ENCODE measurements around the gene DGKI.

DGKI gene

DNA sequence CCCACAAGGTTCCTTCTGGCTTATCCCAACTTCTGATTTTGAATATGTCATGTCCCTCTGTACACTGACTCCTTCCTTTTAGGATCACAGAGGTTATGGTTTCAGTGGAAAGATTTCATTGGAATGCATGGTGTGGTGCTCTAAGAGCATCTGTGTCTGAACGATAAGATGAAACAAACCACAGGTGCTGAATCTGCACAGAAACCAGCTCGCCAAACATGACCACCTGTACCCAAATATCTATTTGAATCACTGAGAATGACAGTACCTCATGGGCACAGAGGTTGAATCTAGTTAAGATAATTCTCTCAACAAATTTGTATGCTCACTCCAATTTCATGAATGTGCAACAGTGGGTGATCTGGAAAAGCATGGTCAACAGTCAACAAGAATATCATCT is 105.3 kb downstream of the DGKI start:
- DNase-seq (ENCODE audit: low read depth, low spot score): no peak
- no peaks in the 10 kb centered on the region for H3K4me1 ChIP-seq (ENCODE audit: insufficient read depth, insufficient read length)
- H3K36me3 ChIP-seq (ENCODE audit: insufficient read depth, insufficient read length, low read length): no peaks in the 10 kb centered on the region
- TF ChIP-seq SUZ12 (IDR thresholded peaks at IDR 0.05; ENCODE audit: extremely low read depth, insufficient read depth, insufficient read length): no peak
- no peak for TF ChIP-seq ZNF274 (IDR thresholded peaks at IDR 0.05; ENCODE audit: low read depth, low read length)
- H3K4me3 ChIP-seq (ENCODE audit: insufficient read length, low read depth): no peak overlapping the region
- H3K27me3 ChIP-seq (ENCODE audit: insufficient read depth, insufficient read length): no peaks in the 10 kb centered on the region
- H3K9me3 ChIP-seq (ENCODE audit: insufficient read depth, low read length): peaks cover 17% of the 10 kb centered on the region
- H3K9ac ChIP-seq (ENCODE audit: insufficient read length, low read depth): no peak overlapping the region

- H3K27me3 ChIP-seq (ENCODE audit: insufficient read depth, insufficient read length): no peaks in the 10 kb centered on the region
- no peak overlapping the region for H3K9ac ChIP-seq (ENCODE audit: insufficient read length, low read depth)
- no peaks in the 10 kb centered on the region for H3K36me3 ChIP-seq (ENCODE audit: insufficient read depth, insufficient read length, low read length)
- H3K9me3 ChIP-seq (ENCODE audit: insufficient read depth, low read length): no peaks in the 10 kb centered on the region
- TF ChIP-seq YY1 (IDR thresholded peaks at IDR 0.05; ENCODE audit: insufficient read depth, insufficient read length) (no peak), SUZ12 (IDR thresholded peaks at IDR 0.05; ENCODE audit: extremely low read depth, insufficient read depth, insufficient read length) (no peak), ZNF274 (IDR thresholded peaks at IDR 0.05; ENCODE audit: low read depth, low read length) (no peak)
- no peak overlapping the region for H3K4me3 ChIP-seq (ENCODE audit: insufficient read length, low read depth)
- DNase-seq (ENCODE audit: low read depth, low spot score): no peak
- H3K4me1 ChIP-seq (ENCODE audit: insufficient read depth, insufficient read length): no peaks in the 10 kb centered on the region
These were observed 112.6 kb downstream of the DGKI start for GRCh38 chr7:137734221-137734620.

- Histone ChIP-seq H3K27me3 (ENCODE audit: insufficient read depth, insufficient read length) (no peaks in the 10 kb centered on the region), H3K9me3 (ENCODE audit: insufficient read depth, low read length) (no peaks in the 10 kb centered on the region), H3K9ac (ENCODE audit: insufficient read length, low read depth) (no peak overlapping the region), H3K4me3 (ENCODE audit: insufficient read length, low read depth) (no peak overlapping the region), H3K36me3 (ENCODE audit: insufficient read depth, insufficient read length, low read length) (no peaks in the 10 kb centered on the region), H3K4me1 (ENCODE audit: insufficient read depth, insufficient read length) (no peaks in the 10 kb centered on the region)
- DNase-seq (ENCODE audit: low read depth, low spot score): no peak
- TF ChIP-seq ZNF274 (IDR thresholded peaks at IDR 0.05; ENCODE audit: low read depth, low read length) (no peak), SUZ12 (IDR thresholded peaks at IDR 0.05; ENCODE audit: extremely low read depth, insufficient read depth, insufficient read length) (no peak), YY1 (IDR thresholded peaks at IDR 0.05; ENCODE audit: insufficient read depth, insufficient read length) (no peak)
These were observed 114.6 kb downstream of the DGKI start for GRCh38 chr7:137732168-137732567.

- Histone ChIP-seq H3K9me3 (ENCODE audit: insufficient read depth, low read length) (no peaks in the 10 kb centered on the region), H3K4me3 (ENCODE audit: insufficient read length, low read depth) (no peak overlapping the region), H3K36me3 (ENCODE audit: insufficient read depth, insufficient read length, low read length) (no peaks in the 10 kb centered on the region), H3K27me3 (ENCODE audit: insufficient read depth, insufficient read length) (no peaks in the 10 kb centered on the region), H3K9ac (ENCODE audit: insufficient read length, low read depth) (no peak overlapping the region), H3K4me1 (ENCODE audit: insufficient read depth, insufficient read length) (no peaks in the 10 kb centered on the region)
- no peak for DNase-seq (ENCODE audit: low read depth, low spot score)
- no peak for TF ChIP-seq SUZ12 (IDR thresholded peaks at IDR 0.05; ENCODE audit: extremely low read depth, insufficient read depth, insufficient read length)
- no peak for TF ChIP-seq YY1 (IDR thresholded peaks at IDR 0.05; ENCODE audit: insufficient read depth, insufficient read length)
- TF ChIP-seq ZNF274 (IDR thresholded peaks at IDR 0.05; ENCODE audit: low read depth, low read length): no peak
These were observed 115.3 kb downstream of the DGKI start for GRCh38 chr7:137731436-137731835.

- H3K9me3 ChIP-seq (ENCODE audit: insufficient read depth, low read length): no peaks in the 10 kb centered on the region
- DNase-seq (ENCODE audit: low read depth, low spot score): no peak
- no peaks in the 10 kb centered on the region for H3K4me1 ChIP-seq (ENCODE audit: insufficient read depth, insufficient read length)
- H3K27me3 ChIP-seq (ENCODE audit: insufficient read depth, insufficient read length): no peaks in the 10 kb centered on the region
- TF ChIP-seq SUZ12 (IDR thresholded peaks at IDR 0.05; ENCODE audit: extremely low read depth, insufficient read depth, insufficient read length) (no peak), ZNF274 (IDR thresholded peaks at IDR 0.05; ENCODE audit: low read depth, low read length) (no peak), YY1 (IDR thresholded peaks at IDR 0.05; ENCODE audit: insufficient read depth, insufficient read length) (no peak)
- no peak overlapping the region for H3K9ac ChIP-seq (ENCODE audit: insufficient read length, low read depth)
- no peak overlapping the region for H3K4me3 ChIP-seq (ENCODE audit: insufficient read length, low read depth)
- H3K36me3 ChIP-seq (ENCODE audit: insufficient read depth, insufficient read length, low read length): no peaks in the 10 kb centered on the region
These were observed 118.3 kb downstream of the DGKI start for GRCh38 chr7:137728426-137728825.

GRCh38 chr7:137727413-137727812 is 119.4 kb downstream of the DGKI start:
- TF ChIP-seq ZNF274 (IDR thresholded peaks at IDR 0.05; ENCODE audit: low read depth, low read length) (no peak), SUZ12 (IDR thresholded peaks at IDR 0.05; ENCODE audit: extremely low read depth, insufficient read depth, insufficient read length) (no peak), YY1 (IDR thresholded peaks at IDR 0.05; ENCODE audit: insufficient read depth, insufficient read length) (no peak)
- Histone ChIP-seq H3K27me3 (ENCODE audit: insufficient read depth, insufficient read length) (no peaks in the 10 kb centered on the region), H3K4me1 (ENCODE audit: insufficient read depth, insufficient read length) (no peaks in the 10 kb centered on the region), H3K9ac (ENCODE audit: insufficient read length, low read depth) (no peak overlapping the region), H3K9me3 (ENCODE audit: insufficient read depth, low read length) (no peaks in the 10 kb centered on the region), H3K36me3 (ENCODE audit: insufficient read depth, insufficient read length, low read length) (no peaks in the 10 kb centered on the region), H3K4me3 (ENCODE audit: insufficient read length, low read depth) (no peak overlapping the region)
- DNase-seq (ENCODE audit: low read depth, low spot score): no peak

DNA sequence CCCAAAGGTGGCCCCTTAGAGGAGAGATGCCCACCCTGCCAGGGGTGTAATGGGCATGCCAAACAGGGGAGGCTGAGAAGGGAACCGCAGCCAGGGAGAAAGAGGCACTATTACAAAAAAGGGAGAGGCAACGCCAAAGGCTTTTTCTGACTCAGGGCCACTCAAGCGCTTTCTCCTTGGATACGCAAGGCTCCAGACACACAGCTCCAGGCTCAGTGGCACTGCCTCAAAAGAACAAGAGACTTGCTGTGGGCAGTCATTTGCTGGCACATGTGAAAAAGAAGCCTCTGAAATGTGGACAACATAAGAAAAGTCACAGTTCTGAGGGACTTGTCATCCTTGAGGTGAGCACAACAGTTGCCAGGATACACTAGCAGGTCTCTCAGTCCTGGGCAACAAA is 128.4 kb downstream of the DGKI start:
- Histone ChIP-seq H3K4me3 (ENCODE audit: insufficient read length, low read depth) (no peak overlapping the region), H3K4me1 (ENCODE audit: insufficient read depth, insufficient read length) (peaks cover 4% of the 10 kb centered on the region), H3K36me3 (ENCODE audit: insufficient read depth, insufficient read length, low read length) (no peaks in the 10 kb centered on the region), H3K27me3 (ENCODE audit: insufficient read depth, insufficient read length) (no peaks in the 10 kb centered on the region), H3K9me3 (ENCODE audit: insufficient read depth, low read length) (no peaks in the 10 kb centered on the region), H3K9ac (ENCODE audit: insufficient read length, low read depth) (no peak overlapping the region)
- no peak for DNase-seq (ENCODE audit: low read depth, low spot score)
- TF ChIP-seq SUZ12 (IDR thresholded peaks at IDR 0.05; ENCODE audit: extremely low read depth, insufficient read depth, insufficient read length) (no peak), ZNF274 (IDR thresholded peaks at IDR 0.05; ENCODE audit: low read depth, low read length) (no peak), YY1 (IDR thresholded peaks at IDR 0.05; ENCODE audit: insufficient read depth, insufficient read length) (no peak)

Data from NT2/D1 (cell line).